GM19035 (cell line): ENCODE data around the gene LCOR.

Experiments
- ATAC-seq: cut with Tn5 transposase; IDR thresholded peaks from one replicate; pipeline ENCODE4 v1.9.1; 2021; ENCODE audit not compliant: unreplicated experiment

Gene LCOR

DNA sequence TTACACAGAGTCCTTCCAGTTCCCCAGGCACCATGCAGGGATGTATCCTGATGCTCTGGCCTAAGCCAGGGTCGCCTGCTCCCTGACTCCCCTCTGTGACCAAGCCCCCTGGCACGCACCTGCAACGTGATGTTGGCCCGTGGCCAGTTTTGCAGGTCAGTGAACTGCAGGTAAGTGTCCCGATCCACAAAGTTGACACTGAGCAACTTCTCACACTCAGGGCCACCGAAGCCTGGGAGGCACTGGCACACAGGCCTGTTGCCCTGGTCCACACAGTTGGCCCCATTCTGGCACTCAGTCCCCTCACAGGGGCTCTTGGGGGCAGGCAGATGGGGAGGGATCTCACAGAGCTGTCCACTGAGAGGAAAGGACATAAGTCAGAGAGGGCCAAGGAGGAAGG is 174.3 kb downstream of the LCOR start:
- no peak for ATAC-seq

DNA sequence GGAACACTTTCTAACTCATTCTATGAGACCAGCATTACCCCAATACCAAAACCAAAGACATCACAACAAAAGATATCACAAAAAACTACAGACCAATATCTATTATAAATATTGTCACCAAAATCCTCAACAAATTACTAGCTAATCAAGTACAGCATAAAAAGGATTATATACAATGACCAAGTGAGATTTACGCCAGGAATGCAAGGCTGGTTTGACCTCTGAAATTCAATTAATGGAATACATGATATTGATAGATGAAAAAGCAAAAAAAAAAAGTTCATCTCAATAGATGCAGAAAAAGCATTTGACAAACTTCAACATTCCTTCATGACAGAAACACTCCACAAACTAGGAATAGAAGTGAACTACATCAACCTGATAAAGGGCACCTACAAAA is 175.3 kb downstream of the LCOR start:
- no peak for ATAC-seq

DNA sequence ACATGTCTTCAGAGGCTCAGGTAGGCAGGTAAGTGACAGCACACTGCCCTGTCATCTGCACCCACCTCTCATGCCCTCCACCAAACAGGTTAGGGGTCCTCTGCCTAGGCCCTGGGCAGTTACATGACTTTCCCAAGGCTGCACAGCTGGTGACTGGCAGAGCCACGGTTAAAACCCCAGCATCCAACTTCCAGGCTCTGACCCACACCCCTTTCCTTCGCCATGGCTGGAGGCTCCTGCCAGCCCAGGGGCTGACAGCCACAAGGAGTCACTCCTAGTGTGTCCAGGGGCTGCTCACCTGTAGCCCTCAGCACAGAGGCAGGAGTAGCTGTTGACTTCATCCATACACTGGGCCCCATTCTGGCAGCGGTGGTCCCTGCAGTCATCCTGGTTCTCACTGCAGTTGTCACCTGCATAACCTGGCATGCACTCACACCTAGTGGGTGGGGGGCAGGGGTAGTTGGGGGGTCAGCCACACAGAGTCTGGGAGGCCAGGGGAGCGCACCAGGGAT is 178.7 kb downstream of the LCOR start:
- ATAC-seq: no peak

DNA sequence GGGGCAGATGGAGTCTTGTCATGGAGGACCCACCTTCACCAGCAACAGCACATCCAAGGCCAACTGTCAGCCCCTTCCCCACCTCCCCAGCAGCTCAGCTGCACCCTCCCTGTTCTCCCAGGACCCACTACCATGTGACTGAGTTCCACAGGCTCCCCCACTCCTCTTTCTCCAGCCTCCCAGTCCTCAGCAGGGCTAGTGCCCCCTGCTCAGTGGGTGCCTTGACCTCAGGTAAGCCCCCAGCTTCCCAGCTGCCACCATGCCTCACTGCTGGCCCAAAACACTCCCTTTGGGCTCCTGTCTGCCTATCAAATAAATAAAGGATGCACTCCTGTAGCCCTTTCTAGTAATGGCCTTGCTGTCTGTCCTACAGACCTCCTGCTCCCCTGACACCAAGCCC is 179.3 kb downstream of the LCOR start:
- no peak for ATAC-seq

DNA sequence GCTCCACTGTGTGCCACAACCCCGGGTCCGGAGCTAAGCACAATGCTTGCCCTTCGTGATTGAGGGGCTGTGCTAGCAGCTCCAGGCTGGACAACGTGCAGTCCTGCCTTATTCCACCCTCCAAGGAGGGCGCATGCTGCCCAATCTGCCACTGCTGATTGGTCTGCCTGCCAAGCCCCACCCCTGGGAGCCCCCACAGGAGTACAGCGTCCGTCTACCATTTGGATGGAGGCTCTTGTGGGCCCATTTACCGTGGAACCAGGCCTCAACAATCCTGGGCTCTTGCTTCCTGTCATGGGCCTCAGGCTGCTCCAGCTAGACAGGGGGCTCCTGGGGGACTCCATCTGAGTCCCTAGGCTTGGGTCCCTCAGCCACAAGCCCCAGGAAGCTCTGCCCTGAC is 180.4 kb downstream of the LCOR start:
- no peak for ATAC-seq

DNA sequence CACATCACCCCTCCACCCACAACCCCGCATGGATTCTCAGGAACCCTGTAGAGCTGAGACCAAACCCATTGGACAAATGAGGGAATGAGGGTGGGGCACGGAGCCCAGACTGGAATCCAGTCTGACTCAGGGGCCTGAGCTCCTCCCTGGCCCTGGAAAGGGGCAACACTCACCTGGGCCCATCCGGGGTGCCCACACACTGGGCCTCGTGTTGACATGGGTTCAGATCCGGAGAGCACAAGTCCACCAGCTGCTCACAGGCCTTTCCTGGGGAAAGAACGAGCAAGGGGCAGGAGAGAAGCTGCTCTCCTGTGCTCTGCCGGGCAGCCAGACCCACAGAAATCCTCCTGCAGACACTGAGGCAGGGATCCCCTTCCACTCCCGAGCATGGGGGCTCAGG is 181.5 kb downstream of the LCOR start:
- no peak for ATAC-seq

DNA sequence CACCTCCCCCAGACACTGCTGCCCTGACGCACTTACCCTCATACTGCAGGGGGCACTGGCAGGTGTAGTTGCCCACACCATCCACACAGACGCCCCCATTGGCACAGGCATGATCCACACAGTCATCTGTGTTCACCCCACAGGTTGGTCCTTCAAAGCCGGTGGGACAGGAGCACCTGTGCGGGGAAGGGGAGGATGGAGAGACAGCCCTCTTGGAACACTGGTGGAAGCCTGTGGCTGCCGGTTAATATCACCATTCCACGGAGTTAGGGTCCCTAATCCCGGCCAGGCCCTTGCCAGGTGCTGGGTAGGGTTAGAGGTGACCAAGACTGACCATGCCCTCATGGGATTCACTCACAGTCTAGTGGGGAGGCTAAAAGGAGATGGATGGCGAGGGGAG is 181.9 kb downstream of the LCOR start:
- no peak for ATAC-seq

DNA sequence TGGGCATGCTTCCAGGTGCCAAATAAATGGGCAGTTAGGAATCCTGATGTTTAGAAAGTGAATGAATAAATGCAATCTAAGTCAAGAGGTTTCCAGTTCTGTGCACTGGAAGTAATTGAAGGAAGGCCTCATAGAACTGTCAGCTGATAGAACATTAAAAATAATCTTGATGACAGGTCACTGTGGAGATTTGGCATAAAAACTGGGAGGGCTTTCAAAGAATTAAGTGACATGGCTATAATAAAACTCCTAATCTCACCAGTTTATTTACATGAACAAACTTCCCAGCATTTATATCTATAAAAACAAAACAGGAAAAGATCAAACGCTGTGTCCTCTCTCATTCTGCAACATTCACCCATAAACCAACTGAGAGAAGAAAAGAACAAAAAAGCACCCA is 183.1 kb downstream of the LCOR start:
- ATAC-seq: no peak

DNA sequence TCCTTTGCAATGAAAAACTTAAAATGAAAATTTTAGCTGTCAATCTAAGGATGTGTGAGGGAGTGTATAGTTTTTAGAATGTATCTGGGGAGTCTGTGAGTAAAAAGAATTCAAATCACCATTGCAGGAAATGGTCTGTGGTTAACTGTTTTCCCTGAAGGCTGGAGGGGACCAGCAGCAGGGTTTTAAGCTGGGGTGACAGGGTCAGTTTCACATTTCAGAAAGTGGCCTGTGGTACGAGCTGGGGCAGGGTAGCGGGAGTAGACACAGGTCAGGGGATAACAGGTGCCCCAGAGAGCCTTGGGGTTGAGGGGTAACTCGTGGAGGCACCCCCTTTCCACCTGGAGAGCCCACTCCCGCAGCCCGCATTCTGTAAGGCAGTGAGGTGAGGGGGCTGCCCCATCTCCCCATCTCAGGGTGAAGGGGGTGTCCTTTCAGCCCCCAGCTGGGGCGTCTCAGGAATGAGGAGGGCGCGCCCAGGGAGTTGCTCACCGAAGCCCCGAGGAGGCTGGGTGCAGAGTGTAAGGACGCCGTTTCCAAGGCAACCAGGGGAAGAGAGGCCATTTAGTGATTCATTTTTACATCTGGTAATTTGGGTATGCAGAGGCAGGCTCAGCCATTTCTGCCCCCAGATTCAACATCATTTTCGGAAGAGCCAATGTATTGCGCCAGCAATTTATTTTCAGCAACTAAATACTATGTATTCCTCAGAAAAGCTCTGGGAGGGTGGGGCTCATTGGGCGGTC is 184.8 kb downstream of the LCOR start:
- ATAC-seq: peak; percentile 76

DNA sequence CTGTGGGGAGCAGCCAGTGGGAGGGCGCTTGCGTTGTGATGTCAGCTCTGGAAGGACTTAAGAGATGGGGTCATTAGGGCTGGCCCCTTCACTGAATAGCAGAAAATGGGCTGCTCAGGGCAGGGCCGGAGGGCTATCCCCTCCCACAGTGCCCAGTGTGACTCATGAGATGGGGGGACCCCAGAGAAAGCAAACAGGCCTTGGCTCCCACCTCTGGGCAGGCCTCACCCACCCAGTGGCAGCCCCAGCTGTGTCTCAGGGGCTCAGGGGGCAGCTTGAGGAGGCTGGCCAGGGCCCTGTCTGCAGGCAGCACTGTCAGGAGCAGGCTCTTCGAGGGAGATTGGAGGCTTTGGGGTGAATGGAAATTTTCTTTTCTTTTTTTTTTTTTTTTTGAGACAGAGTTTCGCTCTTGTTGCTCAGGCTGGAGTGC is 185.4 kb downstream of the LCOR start:
- ATAC-seq: no peak

DNA sequence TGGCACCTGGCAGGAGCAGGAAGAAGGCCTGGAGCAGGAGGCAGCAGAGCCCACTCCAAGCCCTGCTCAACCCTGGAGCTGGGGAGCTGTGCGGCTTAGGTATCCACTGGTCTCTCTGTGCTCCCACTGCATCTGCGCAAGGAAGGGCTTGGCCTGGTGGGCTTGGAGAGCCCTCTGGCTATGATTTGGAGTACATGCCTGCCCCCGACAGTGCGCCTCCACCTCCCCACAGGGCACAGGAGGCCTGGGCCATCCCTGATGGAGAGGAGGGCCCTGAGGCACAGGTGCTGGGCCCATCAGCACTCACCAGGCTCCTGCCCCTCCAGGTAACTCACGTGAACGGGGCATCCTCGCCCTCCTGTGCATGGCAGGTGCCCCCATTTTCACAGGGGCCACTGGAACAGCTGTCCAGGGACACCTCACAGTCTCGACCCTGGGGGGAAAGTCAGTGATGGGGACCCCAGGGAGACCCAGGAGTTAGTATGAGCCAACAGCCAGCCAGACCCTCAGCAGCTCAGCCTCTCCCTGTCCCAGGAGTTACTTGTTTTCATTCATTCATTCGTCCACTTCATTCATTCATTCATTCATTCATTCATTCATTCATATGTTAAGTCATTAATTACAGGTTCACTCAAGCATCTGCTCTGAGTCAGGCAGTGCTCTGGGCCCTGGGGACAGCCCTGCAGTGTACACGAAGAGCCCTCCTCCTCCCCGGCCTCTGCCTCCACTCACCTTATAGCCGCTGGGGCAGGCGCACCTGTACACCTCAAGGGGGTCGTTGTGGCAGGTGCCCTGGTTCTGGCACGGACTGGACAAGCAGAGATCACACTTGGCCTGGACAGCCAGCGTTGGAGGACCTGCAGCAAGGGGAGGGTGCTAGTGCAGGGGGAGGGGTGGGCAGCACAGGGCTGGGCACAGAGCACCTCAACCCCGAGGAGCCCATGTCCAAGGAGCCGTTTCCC is 186.4 kb downstream of the LCOR start:
- no peak for ATAC-seq

DNA sequence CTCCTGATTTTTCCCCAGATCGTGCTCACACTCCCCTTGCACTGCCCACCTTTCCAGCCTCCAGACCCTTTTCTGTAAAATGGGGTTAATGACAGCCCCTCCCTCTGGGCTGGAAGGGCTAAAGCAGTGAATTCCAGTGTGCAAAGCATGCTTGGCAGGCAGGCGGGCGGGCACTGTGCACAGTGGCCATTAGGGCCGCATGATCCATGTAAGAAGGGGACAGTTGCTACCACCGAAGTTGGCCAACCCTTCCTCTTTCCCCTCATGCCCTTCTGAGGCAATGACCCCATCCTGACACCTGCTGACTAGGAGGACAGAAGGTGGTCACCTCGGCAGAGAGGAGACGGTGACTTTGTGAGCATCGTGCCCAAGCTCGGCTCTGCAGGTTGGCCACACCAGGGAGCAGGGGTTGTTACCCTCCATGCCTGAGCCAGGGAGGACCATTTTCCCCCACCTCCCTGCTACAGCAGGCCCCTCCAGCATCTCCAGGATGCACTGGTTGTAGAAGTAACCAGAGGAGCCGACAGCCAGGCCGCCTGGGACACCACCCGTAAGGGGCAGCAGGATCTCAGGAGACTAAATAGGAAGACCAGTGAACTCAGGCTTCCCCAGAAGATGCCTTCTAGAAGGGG is 187.2 kb downstream of the LCOR start:
- ATAC-seq: no peak

DNA sequence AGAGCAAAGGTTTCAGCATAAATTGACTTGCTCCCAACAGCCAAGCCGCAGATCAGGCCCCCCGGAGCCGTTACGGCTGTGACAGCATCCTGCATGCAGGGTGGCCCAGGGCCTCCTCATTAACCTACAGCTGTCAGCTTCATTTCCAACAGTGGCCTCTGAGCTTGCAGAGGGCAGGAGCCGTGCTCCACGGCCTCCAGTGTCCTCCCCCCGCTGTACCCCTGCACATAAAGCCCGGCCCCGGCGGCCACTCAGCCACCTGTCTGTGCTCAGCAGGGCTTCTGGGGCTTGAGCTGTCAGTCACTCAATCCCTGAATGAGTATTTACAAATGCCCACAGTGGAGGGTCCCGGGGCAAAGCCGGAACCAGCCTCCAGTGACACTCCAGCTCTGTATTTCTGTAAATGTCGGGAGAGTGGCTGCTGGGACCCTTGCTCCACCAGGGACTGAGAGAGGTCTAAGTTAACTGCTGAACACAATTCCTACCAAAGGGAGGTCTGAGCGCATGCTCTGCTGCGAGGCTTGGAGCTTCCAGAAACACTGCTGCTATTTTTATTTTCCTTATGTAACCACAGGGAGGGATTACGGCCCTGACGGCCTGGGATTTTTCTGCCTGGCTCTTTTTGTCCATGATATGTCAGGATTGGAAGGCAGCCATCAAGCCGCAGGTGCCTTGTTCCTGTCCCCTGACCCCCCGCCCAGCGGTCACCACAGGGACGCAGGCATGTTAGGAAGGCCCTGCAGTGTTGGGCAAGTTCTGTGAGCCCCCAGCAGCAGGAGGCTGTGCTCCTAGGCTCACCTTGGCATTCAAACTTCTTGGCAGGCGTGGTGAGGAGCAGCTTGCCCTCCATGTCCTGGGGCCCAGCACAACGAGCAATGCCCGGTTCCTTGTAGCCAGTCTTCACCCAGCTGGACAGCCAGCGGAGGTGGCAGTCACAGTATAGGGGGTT is 188.6 kb downstream of the LCOR start:
- ATAC-seq: no peak

DNA sequence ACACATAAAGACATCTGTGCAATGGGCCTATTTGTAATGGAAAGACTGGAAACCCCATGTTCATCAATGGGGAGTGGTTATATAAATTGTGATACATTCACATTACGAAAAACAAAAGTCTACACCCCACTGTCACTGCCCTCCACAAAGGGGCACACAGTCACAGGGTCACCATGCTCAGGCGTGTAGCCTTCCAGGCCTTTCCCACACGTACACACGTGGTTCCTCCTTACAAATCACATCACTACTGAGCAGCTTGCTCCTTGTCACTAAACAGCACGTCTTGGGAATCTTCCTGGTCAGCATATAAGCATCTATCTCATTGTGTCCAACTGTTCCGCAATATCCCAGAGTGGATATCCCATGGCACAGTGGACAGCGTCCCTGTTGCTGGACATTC is 190.5 kb downstream of the LCOR start:
- no peak for ATAC-seq

DNA sequence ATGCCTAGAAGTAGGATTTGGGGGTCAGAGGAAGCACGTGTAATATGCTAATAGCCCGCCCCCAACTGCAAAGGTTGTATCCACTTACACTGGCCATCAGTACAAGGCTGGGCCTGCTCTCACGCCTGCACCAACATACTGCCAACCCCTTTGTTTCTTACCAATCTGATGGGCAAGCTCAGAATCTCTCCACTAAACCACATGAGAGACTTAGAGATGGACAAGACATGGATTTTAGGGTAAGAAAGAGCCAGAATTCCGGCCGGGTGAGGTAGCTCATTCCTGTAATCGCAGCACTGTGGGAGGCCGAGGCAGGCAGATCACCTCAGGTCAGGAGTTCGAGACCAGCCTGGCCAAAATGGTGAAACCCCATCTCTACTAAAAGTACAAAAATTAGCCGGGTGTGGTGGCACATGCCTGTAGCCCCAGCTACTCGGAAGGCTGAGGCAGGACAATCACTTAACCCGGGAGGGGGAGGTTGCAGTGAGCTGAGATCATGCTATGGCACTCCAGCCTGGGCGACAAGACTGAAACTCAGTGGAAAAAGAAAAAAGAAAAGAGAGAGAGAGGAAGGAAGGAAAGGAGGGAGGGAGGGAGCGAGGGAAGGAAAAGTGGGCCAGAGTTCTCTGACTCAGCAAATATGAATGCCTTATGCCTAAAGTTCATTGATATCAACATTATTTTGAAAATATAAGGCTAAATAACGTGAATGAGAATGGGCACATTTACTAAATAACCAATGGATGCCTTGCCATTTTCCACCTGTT is 191.5 kb downstream of the LCOR start:
- no peak for ATAC-seq

DNA sequence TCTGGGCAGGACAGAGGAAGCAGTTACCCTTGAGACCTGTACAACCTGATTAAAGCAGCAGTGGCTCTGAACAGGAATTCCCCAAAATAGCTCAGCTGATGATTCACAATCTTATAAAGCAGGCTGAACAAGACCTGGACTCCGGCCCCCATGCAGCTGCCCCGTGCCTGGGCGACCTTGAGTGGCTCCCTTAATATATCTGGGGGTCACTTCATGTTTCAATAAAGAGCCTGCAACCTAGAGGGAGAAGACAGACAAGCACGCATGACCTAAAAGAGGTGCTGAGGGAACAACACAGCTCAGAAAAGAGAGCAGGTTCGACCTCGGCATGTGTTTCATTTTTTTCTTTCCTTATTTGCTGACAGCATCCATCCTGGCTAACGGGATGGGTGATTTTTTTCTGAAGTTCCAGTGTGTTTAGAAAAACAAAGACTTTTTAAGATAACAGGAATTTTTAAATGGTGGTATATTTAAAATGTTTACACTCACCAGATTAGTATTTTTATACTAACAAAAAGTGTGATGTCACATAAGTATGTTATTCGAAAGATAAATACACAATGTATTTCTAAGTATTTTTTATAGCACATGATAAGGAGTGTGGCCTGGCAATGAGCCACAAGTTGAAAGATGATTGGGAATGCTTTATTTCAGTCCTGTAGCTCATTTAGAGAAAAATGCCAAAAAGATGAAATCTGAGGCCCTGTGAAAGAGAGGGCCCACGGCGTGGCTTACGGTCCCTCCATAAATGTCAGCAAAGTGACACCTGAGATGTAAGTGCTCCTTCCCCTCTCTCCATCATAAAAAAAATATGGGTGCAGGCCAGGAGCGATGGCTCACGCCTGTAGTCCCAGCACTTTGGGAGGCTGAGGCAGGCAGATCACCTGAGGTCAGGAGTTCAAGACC is 192.3 kb downstream of the LCOR start:
- ATAC-seq: no peak

DNA sequence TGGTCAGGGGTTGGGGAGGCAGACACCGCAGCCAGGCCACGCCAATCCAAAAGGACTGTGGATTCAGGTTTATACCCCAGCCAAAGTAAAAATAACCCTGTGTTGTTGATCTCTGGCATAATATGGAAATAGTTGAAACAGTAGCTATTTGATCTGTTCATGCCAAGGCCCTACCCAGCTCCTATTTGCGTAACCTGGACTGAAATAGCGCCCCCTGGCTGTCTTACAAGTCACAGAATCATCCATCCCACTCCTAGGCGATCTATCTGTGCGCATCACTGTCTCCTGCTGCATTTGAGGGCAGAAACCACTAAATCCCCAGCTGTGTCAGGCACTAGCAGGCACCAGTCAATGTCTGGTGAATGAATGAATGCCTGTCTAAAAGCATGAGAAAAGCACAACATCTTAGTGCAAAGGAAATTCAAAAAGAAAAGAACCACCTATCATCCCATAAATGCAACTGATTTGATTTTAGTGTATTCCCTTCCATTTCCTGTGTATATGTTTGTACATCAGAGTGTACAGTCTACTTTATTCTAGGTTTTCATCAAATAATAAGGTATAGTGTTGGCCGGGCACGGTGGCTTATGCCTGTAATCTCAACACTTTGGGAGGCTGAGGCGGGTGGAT is 193.6 kb downstream of the LCOR start:
- peak; percentile 56 for ATAC-seq
